DOHH2 (cell line): ENCODE data around the gene CACNA1I.

Experiments used
- EZH2phosphoT487 ChIP-seq: fragments of 200-600 bp; sonication (generic); IDR thresholded peaks from 2 replicates; pipeline ENCODE4 v1.6.1; 2017; ENCODE audit warnings: borderline replicate concordance, mild to moderate bottlenecking, antibody characterized with exemption, low read length, moderate library complexity, mixed read lengths
- TF ChIP-seq, protein P1 (sequence below): fragments of 200-600 bp; sonication (generic); IDR thresholded peaks from one replicate; pipeline ENCODE4 v1.5.1; 2014; ENCODE audit warnings: antibody characterized with exemption, mild to moderate bottlenecking, low read depth, low read length; ENCODE audit not compliant: poor library complexity, severe bottlenecking

DNA sequence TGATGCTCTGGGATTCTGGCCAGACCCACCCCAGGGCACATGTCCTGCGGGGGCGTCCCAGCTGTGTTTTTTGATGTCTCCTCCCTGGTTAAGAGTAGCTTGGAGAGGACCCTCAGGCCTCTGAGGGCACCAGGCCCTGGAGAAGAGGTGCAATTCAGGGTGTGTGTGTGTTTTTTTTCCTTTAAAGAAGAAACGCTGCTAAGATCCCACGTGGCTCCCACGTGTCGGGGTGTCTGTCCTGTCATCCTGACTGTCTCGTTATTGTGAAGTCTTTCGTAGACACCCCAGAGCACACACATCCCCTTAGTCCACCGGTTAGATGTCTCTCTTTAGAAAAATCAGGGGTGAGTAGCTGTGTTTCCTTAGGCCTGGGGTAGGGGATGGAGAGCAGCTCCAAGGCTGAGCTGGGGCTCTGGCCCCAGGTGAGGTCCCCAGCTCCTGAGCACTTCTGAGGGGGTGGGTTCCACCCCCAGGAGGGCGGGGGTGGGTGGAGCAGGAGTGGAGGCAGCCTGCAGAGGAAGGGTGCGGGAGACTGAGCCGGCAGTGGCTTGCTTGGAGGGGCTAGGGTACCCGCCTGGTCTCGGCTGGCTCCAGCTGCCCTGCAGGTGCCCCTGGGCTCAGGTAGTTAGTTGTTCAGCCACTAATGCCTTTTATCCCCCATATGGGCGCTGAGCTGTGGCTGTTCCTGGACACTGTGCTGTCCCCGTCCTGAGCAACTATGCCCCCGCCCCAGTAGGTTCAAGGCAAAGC, 116.4 kb downstream of the CACNA1I start:
- TF ChIP-seq, protein P1, sequence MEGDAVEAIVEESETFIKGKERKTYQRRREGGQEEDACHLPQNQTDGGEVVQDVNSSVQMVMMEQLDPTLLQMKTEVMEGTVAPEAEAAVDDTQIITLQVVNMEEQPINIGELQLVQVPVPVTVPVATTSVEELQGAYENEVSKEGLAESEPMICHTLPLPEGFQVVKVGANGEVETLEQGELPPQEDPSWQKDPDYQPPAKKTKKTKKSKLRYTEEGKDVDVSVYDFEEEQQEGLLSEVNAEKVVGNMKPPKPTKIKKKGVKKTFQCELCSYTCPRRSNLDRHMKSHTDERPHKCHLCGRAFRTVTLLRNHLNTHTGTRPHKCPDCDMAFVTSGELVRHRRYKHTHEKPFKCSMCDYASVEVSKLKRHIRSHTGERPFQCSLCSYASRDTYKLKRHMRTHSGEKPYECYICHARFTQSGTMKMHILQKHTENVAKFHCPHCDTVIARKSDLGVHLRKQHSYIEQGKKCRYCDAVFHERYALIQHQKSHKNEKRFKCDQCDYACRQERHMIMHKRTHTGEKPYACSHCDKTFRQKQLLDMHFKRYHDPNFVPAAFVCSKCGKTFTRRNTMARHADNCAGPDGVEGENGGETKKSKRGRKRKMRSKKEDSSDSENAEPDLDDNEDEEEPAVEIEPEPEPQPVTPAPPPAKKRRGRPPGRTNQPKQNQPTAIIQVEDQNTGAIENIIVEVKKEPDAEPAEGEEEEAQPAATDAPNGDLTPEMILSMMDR, result no peak
- TF ChIP-seq EZH2phosphoT487, result no peak
